ENCODE results near the gene MYMK.

- TF ChIP-seq ZNF565 (CRISPR knock-in tag; conservative IDR thresholded peaks at IDR 0.05; ENCODE audit: low read depth) (no peak), ARNTL (CRISPR knock-in tag; IDR thresholded peaks at IDR 0.05; ENCODE audit: borderline replicate concordance, low read depth) (no peak), CSDC2 (CRISPR knock-in tag; IDR thresholded peaks at IDR 0.05) (no peak), SNAI2 (CRISPR knock-in tag; IDR thresholded peaks at IDR 0.05) (no peak), ESRRG (CRISPR knock-in tag; IDR thresholded peaks at IDR 0.05) (no peak), RARB (CRISPR knock-in tag; IDR thresholded peaks at IDR 0.05) (no peak), BACH2 (CRISPR knock-in tag; IDR thresholded peaks at IDR 0.05; ENCODE audit: borderline replicate concordance) (no peak), TOX (CRISPR knock-in tag; IDR thresholded peaks at IDR 0.05; ENCODE audit: borderline replicate concordance) (no peak)
Observed at GRCh38 chr9:133472753-133473378, 51.9 kb downstream of the MYMK start.

All from SK-N-SH treated with all-trans-retinoic acid at 6 μM for 48 hours (cell line).